Lower lobe of right lung (tissue), 2 donors: ENCODE results near the gene AKAP1. TPM values are rescaled to one million over a fixed set of nuclear protein-coding genes. Genes with fewer than 3 reads are reported as not detected.

Experiments
- ATAC-seq, 2 donors: fragments of 200-7000 bp; cut with Tn5 transposase; one replicate each; pipeline ENCODE4 v1.9.1; 2020 to 2022; ENCODE audit warnings: mild to moderate bottlenecking in 2 of 2, moderate library complexity in 2 of 2
- DNase-seq: peaks from one replicate; pipeline ENCODE4 v3.0.0-alpha.2; 2020
- H3K27ac ChIP-seq: fragments of 200-600 bp; one replicate; pipeline ENCODE4 v1.8.0; 2022
- H3K27me3 ChIP-seq: fragments of 200-600 bp; one replicate; pipeline ENCODE4 v1.8.0; 2022; ENCODE audit warnings: low read depth
- H3K36me3 ChIP-seq: fragments of 200-600 bp; one replicate; pipeline ENCODE4 v1.8.0; 2022; ENCODE audit warnings: mild to moderate bottlenecking
- H3K4me1 ChIP-seq: fragments of 200-600 bp; one replicate; pipeline ENCODE4 v1.8.0; 2022
- H3K4me3 ChIP-seq: fragments of 200-600 bp; one replicate; pipeline ENCODE4 v1.8.0; 2022; ENCODE audit warnings: mild to moderate bottlenecking
- H3K9me3 ChIP-seq: fragments of 200-600 bp; one replicate; pipeline ENCODE4 v1.8.0; 2022
- CTCF ChIP-seq: fragments of 200-600 bp; IDR thresholded peaks from one replicate; pipeline ENCODE4 v1.8.0; 2022; ENCODE audit warnings: antibody characterized with exemption, mild to moderate bottlenecking
- intact Hi-C: fragments of 100-400 bp; cut with DNase I; formaldehyde crosslinking; loops from one replicate; pipeline ENCODE4 v1.11.0; 2022
- total RNA-seq: library from RNA; stranded (reverse); fragmentation: NEBNext Ultra II Directional; extraction: Animal tissue kit (Norgen Biotek cat#: 25700); gene quantifications from one replicate; pipeline ENCODE4 v1.2.1, GENCODE V29; 2021
- donor health status: DM: no; HTN: yes; CAD: no; lungs with severe emphysema.

The AKAP1 gene
- total RNA-seq, 1 donor from 2014 or later: 54.5 TPM

- intact Hi-C loops: no loop called here
- TF ChIP-seq CTCF: no peak
- DNase-seq (no peak), ATAC-seq (no peak)
- Histone ChIP-seq H3K9me3 (no peaks in the 10 kb centered on the region), H3K27me3 (no peaks in the 10 kb centered on the region), H3K4me1 (peaks cover 1% of the 10 kb centered on the region), H3K27ac (no peak overlapping the region), H3K36me3 (no peaks in the 10 kb centered on the region), H3K4me3 (no peak overlapping the region)
These were observed 8.0 kb upstream of the AKAP1 start for GRCh38 chr17:57077000-57077399.

GRCh38 chr17:57078274-57078673 lies 6.8 kb upstream of the AKAP1 start:
- Histone ChIP-seq H3K27ac (no peak overlapping the region), H3K4me3 (no peak overlapping the region), H3K4me1 (peaks cover 11% of the 10 kb centered on the region), H3K27me3 (no peaks in the 10 kb centered on the region), H3K9me3 (no peaks in the 10 kb centered on the region), H3K36me3 (no peaks in the 10 kb centered on the region)
- no peak for TF ChIP-seq CTCF
- no peak for ATAC-seq
- intact Hi-C loops: no loop called here
- no peak for DNase-seq

GRCh38 chr17:57080718-57081117 lies 4.3 kb upstream of the AKAP1 start:
- Histone ChIP-seq H3K27me3 (no peaks in the 10 kb centered on the region), H3K27ac (no peak overlapping the region), H3K4me1 (peaks cover 22% of the 10 kb centered on the region), H3K9me3 (no peaks in the 10 kb centered on the region), H3K36me3 (no peaks in the 10 kb centered on the region), H3K4me3 (no peak overlapping the region)
- ATAC-seq (no peak), DNase-seq (no peak)
- intact Hi-C loops: no loop called here
- TF ChIP-seq CTCF: no peak

GRCh38 chr17:57082441-57082840 lies 2.6 kb upstream of the AKAP1 start:
- no peak for DNase-seq
- no peak overlapping the region for H3K27ac ChIP-seq
- no peak for TF ChIP-seq CTCF

GRCh38 chr17:57084361-57084801 lies 665 bp upstream of the AKAP1 start:
- Histone ChIP-seq H3K4me1 (peaks cover 31% of the 10 kb centered on the region), H3K36me3 (no peaks in the 10 kb centered on the region), H3K4me3 (peak overlapping the region; percentile 89), H3K27me3 (no peaks in the 10 kb centered on the region), H3K9me3 (no peaks in the 10 kb centered on the region), H3K27ac (peak overlapping the region; percentile 92)
- DNase-seq: no peak
- intact Hi-C loops: no loop called here
- ATAC-seq: peak; percentile 33 to 59
- no peak for TF ChIP-seq CTCF

More at GRCh38 chr17:57082441-57082840, 2.6 kb upstream of the AKAP1 start:
- H3K4me3 ChIP-seq: no peak overlapping the region
- no peaks in the 10 kb centered on the region for H3K9me3 ChIP-seq
- H3K4me1 ChIP-seq: peaks cover 28% of the 10 kb centered on the region
- H3K36me3 ChIP-seq: no peaks in the 10 kb centered on the region
- intact Hi-C loops: no loop called here
- H3K27me3 ChIP-seq: no peaks in the 10 kb centered on the region
- ATAC-seq: no peak
